ENCODE measurements around the gene ADGRB3.

Gene ADGRB3

GRCh38 chr6:68704485-68704884, 69.4 kb downstream of the ADGRB3 start:
- DNase-seq (ENCODE audit: low read depth in 2 of 2): no peak

GRCh38 chr6:68709091-68709490, 74.0 kb downstream of the ADGRB3 start:
- no peak for DNase-seq (ENCODE audit: low read depth in 2 of 2)

- DNase-seq (ENCODE audit: low read depth in 2 of 2): no peak
Measured at GRCh38 chr6:68709882-68710281, 74.8 kb downstream of the ADGRB3 start.

GRCh38 chr6:68710496-68710895, 75.4 kb downstream of the ADGRB3 start:
- DNase-seq (ENCODE audit: low read depth in 2 of 2): no peak

- no peak for DNase-seq (ENCODE audit: low read depth in 2 of 2)
Measured at GRCh38 chr6:68710916-68711315, 75.8 kb downstream of the ADGRB3 start.

- DNase-seq (ENCODE audit: low read depth in 2 of 2): no peak
Measured at GRCh38 chr6:68711386-68712000, 76.4 kb downstream of the ADGRB3 start.

GRCh38 chr6:68716620-68717019, 81.5 kb downstream of the ADGRB3 start:
- DNase-seq (ENCODE audit: low read depth in 2 of 2): no peak

GRCh38 chr6:68718385-68719073, 83.4 kb downstream of the ADGRB3 start:
- no peak for DNase-seq (ENCODE audit: low read depth in 2 of 2)

- no peak for DNase-seq (ENCODE audit: low read depth in 2 of 2)
Measured at GRCh38 chr6:68719761-68720160, 84.7 kb downstream of the ADGRB3 start.

- DNase-seq (ENCODE audit: low read depth in 2 of 2): no peak
Measured at GRCh38 chr6:68722891-68723527, 87.9 kb downstream of the ADGRB3 start.

GRCh38 chr6:68724060-68724459, 89.0 kb downstream of the ADGRB3 start:
- no peak for DNase-seq (ENCODE audit: low read depth in 2 of 2)

GRCh38 chr6:68726337-68726736, 91.3 kb downstream of the ADGRB3 start:
- no peak for DNase-seq (ENCODE audit: low read depth in 2 of 2)

GRCh38 chr6:68726992-68727391, 91.9 kb downstream of the ADGRB3 start:
- no peak for DNase-seq (ENCODE audit: low read depth in 2 of 2)

GRCh38 chr6:68727699-68728098, 92.6 kb downstream of the ADGRB3 start:
- DNase-seq (ENCODE audit: low read depth in 2 of 2): no peak

GRCh38 chr6:68728159-68728979, 93.3 kb downstream of the ADGRB3 start:
- no peak for DNase-seq (ENCODE audit: low read depth in 2 of 2)

- DNase-seq (ENCODE audit: low read depth in 2 of 2): no peak
Measured at GRCh38 chr6:68729377-68729903, 94.4 kb downstream of the ADGRB3 start.

- no peak for DNase-seq (ENCODE audit: low read depth in 2 of 2)
Measured at GRCh38 chr6:68730291-68731054, 95.4 kb downstream of the ADGRB3 start.

- DNase-seq (ENCODE audit: low read depth in 2 of 2): no peak
Measured at GRCh38 chr6:68732423-68732822, 97.3 kb downstream of the ADGRB3 start.

- DNase-seq (ENCODE audit: low read depth in 2 of 2): no peak
Measured at GRCh38 chr6:68735866-68736265, 100.8 kb downstream of the ADGRB3 start.

- DNase-seq (ENCODE audit: low read depth in 2 of 2): no peak
Measured at GRCh38 chr6:68737061-68737460, 102.0 kb downstream of the ADGRB3 start.

- DNase-seq (ENCODE audit: low read depth in 2 of 2): no peak
Measured at GRCh38 chr6:68738039-68738438, 103.0 kb downstream of the ADGRB3 start.
